Gastrocnemius medialis (tissue), 4 donors: ENCODE measurements around the gene ISOC2.

Experiments used
- CTCF ChIP-seq, 5 experiments: fragments of 450-650 bp in 3 of 5; fragments of 200-600 bp in 2 of 5; sonication (generic) in 2 of 5; IDR thresholded peaks in 4 of 5; conservative IDR thresholded peaks in 1 of 5; 1 replicate in 4 of 5; 2 replicates in 1 of 5; pipeline ENCODE4 v1.5.1; 2016 to 2019; ENCODE audit warnings: antibody characterized with exemption in 5 of 5, mild to moderate bottlenecking in 3 of 5, moderate library complexity in 3 of 5
- POLR2A ChIP-seq, 2 donors: fragments of 450-650 bp; IDR thresholded peaks; one replicate each; pipeline ENCODE4 v1.6.1; 2017; ENCODE audit warnings: antibody characterized with exemption in 2 of 2, mild to moderate bottlenecking in 2 of 2, moderate library complexity in 2 of 2

DNA sequence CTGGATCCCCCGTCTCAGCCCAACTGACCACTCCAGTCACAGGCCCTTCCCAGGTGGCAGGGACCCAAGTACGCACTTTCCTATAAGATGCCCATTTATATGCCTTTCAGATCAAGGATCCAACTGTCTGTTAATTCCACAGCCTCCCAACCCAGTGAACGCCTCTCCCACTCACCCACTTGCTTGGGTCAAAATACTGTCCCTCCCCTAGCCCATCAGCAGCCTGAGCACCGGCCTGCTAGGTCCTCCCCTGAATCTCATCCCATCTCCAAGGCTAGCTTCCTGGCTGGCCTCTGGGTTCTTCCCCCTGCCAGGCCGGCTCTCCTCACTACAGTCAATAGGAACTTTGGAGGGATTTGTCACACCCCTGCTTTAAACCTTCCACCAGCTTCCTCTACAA, 55.8 kb downstream of the ISOC2 start:
- TF ChIP-seq POLR2A (IDR thresholded peaks at IDR 0.05) (no peak), CTCF (IDR thresholded peaks at IDR 0.05 in 4 of 5, conservative IDR thresholded peaks at IDR 0.05 in 1 of 5) (no peak)
